ENCODE data around the gene LRCH1.

LRCH1 gene

DNA sequence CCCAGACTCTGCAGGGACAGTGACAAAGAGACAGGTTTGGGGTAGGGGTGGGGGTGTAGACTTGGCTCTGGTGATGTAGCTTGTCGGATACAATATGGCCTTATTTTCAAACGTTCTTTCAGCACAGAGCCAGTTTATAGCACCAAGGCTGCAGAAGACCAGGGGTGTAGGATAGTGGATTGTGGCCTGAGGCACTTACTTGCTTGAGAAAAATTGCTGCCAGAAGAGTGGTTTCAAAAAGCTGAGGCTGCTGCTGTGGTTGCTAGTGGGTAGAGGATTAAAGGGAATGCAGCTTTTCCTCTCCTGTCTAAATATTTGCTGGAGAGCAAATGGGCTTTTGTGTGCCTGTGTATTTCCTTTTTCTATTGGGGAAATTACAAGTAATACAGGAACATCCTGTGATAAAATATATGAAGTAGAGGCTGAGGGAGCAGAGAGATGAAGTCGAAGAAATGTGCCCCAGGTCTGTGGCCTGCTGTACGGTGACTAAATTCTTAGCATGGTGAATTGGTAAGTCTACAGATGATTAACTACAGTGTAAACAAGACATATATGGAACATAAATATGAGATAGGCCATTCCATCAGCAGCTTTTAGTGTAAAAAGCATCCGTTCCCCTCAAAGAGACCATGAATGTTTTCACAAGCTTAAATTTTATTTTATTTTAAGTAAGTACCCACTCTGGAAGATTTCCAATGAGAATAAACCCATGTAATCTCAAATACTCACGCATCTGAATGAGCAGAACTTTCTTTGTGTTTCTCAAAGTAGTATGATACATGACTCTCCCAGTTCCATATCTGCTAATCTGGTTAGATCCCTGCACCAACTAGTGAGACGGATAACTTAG lies 112.9 kb downstream of the LRCH1 start:
- no peak for DNase-seq (ENCODE audit: low read depth)

DNA sequence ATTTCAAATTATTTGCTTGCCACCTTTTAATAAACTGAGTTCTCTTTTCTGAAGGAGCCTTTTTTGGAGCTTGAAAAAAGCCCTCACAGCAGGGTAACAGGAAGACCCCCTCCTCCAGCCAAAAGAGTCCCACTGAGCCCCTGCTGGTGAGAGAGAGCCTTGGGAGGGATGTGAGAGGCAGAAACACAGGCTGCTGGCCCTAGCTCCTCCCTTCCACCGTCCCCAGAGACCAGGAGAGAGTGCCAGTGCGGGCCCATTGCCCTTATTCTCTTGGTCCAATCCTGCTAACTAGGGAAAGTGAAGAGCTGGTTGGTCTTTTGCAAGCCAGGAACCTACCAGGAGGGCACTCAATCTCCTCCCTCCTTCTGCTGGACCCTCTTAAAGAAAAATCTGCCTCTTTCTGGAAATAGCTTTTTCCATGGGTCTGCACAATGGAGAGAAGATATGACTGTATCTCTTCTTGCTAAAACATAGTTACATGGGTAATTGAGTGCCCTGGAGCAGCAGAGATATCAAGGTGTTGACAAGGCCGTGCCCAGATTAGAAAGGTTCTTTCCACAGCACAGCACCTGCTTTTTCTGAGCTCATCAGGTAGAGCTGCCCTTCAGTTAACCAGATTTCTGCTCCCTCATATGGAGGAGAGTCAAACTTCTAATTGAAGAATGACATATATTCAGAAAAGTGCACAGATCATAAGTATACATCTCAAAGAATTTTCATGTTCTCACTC lies 113.9 kb downstream of the LRCH1 start:
- DNase-seq (ENCODE audit: low read depth): no peak

DNA sequence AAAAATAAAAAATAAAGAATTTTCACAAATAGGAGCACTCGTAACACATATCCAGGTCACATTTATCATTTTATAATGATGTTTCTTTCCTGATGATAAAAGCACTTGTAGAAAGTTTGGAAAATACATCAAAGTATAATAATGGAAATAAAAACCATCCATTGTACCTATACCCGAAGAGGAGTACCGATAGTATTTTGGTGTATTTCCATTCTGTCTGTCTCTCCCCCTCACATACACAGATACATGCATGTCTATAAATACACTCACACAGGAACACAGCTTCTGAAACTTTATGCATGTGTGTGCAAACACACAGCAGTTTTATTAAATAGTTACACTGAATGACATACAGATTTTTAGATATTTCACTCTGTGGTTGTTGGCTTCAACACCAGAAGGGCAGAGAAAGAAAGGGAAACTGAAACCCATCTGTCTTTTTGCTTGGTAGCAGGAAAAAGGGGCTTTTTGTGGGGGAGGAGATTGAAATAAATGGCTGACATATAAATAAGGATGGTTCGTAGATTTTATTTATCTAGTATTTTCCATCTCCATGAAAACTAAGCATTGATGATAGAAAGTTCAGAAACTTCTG lies 114.8 kb downstream of the LRCH1 start:
- no peak for DNase-seq (ENCODE audit: low read depth)

DNA sequence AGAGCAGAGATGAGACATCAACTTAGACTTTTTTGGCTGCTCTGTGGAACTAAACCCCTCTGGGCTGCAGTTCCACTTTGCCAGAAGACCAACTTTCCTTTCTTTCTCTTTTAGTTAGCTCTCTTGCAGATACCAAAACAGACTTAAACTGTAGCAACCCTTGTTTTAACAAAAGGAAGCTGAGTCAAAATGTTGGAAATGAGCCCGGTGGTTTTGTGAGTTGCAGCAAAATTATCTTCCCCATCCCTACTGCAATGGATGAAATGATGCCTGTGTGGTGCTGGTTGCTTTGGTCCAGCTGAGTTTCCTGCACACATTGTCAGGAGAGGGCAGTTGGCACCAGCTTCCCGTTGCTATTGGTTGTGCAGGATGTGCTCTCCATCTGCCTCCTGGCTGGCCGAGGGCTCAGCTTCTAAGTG lies 115.3 kb downstream of the LRCH1 start:
- DNase-seq (ENCODE audit: low read depth): peak; percentile 64

DNA sequence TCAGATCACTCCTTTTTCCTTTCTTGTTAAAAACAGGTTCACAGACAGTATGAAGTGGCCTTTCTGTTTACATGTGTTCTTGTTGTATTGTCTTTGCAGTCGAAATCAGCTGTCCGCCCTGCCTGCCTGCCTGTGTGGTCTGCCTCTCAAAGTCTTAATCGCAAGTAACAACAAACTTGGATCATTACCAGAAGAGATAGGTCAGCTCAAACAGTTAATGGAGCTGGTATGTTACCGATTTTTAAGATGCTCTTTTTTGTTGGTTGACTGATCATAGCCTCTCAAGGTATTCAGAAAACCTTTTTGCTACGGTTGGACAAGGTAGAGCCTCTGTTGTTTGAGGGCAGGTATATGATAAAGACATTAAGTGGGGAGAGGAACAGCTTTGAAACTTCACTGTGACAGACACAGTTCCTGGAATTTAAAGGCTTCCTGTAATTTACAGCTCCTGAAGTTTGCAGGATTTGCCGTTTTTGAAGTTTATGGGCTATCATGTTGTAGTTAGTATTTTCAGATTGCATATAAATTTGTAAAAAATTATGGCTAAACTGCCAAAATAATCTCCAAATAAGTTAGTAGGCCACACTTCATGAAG lies 116.1 kb downstream of the LRCH1 start:
- DNase-seq (ENCODE audit: low read depth): no peak

DNA sequence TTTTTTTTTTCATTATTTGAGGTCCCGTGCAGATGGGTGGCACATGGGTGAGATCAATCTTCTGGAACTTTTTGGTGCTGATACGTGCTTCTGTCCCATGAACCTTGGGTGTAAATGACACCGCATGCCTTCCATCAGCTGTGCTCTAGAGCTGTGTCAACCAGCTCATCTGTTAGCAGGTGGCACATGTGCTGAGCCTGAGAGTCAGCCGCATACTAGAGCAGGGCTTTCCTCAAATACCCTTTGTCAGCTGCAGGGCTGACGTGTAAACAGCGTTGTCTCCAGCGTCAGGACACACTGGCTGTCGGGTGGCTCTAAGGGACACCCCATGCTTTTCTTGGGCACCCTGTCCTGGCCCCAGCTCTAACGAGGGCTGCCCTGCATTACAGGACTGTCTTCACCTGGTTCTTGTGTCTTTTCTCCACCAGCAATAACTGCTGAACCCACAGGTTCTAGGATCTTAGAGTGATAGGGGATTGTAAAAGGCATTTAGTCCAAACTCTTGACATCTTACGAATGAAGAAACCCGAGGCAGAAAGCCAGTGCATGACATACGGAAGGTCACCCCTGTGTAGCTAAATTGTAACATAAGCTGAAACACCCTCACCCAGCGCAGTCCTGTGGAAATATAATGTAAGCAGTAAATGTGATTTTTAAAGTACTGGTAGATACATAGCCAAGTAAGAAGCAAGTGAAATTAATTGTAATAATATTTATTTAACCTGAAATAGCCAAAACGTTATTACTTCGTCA lies 119.5 kb downstream of the LRCH1 start:
- DNase-seq (ENCODE audit: low read depth): no peak

DNA sequence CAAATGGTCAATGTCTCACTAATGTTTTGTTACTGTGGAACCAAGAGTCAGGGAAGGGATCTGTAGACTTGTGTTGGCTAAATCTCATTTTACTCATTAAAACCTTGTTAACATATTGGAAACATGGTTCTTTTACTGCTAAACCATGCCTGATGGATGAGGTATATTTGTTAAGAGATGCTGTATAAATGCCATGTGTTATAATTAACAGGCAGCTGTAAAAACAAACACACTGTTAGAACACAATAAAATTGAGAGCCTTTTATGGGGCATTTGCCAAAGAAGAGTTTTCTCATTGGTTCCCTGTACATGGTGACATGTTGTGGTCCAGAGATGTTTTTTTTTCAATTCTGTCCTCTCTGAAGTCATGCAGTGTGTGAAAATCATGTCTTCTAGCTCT lies 122.0 kb downstream of the LRCH1 start:
- DNase-seq (ENCODE audit: low read depth): no peak

DNA sequence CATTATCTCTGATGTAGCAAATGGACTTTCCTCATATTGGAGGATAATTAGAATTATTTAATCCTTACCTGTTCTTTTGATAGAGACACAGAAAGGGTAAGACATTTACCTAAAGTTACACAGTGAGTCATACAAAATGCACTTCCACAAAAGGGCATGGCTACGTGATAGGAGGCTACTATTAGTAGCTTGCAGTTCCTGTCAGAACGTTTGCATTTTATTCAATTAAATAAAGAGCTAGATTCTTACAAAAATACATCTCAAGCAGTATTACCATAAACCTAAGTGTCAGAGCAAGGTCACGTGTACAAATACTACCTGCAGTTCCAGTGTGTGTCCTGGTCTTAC lies 123.4 kb downstream of the LRCH1 start:
- no peak for DNase-seq (ENCODE audit: low read depth)

DNA sequence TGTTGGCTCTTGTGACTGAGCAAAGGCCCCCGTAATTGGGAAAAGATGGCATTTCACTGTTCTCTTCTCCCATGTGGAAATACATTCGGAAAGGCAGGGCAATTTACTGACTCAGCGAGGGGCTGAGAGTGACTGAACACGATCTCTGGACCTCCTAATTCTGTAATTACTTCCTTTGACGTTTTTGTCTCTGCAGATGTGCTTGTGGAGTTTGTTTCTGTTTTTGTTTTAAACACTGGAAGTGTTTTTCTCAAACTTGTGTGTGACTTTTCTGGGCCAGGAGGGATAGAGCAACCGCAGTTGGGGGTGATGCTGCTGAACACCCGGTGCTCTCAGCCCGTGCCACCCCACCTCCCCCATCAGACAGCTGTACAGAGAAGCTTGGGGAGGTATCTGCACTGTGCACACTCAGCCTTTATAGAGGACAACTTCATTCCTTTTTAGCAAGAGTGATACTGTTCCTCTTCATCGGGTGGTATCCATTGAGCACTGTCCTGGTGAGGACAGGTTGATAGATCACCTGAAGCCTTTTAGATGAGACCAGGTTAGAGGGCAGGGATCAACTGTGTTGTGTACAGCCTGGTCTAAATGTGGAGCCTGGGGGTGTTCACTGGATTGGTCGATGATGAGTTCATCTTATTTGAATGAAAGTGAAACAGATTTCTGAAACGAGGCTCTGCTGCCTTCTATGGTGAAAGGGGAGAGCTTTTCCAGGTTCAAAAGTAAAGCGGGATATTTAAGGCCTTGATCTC lies 126.6 kb downstream of the LRCH1 start:
- DNase-seq (ENCODE audit: low read depth): no peak

DNA sequence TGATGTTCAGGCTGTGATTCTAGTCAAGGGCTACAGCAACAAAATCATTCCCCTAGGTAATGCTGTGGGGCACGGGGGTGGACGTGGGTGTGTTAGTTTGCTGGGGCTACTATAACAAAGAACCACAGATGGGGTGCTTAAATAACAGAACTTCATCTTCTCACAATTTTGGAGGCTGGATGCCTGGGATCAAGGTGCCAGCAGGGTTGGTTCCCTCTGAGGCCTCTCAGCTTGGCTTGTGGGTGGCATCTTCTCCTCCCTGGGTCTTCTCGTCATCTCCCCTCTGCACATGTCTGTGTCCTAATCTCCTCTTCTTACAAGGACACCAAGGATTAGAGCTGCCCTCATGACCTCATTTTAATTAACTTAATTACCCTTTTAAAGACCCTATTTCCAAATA lies 129.0 kb downstream of the LRCH1 start:
- DNase-seq (ENCODE audit: low read depth): no peak

DNA sequence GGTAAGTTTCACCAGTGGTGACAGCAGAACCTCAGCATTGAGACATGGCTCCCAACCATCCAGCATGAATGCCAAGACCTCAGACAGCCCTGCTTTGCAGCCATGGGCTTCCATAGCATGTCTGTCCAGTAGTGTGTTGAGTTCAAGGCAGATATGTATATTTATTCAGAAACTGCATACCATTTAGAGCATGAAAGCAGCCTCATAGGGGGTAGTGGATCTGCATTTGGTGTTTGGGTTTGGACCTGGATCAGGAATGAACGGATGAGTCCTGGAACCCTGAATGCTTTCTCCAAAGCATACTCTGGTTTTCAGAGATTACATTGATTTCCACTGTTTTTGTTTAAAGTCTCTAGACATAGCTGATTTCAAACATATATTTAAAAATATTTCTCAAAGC lies 129.7 kb downstream of the LRCH1 start:
- no peak for DNase-seq (ENCODE audit: low read depth)

DNA sequence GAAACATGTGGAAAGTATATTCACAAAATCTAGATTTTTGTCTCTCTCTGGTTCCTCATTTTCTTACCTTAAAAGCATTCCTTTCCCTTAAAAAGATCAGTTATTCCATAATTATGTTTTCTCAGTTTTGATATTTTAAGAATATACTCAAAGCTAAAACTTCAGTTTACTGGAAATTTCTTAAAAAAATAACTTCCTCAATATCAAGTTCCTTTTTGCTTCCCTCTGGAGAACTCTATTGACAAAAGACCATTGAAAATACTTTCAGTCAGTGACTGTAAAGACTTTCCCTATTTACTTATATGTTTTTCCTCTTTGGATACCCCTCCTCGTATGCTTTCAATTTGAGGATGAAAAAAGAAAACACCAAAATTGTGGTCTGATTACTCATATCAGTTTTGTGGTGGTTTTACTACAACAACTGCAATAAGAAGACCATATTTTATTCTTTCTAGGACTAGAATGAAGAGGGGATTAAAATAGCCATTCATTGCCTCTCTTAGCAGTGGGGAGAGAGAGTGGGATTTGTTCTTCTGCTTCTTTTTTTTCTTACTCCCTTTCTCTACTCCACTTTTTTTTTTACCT lies 130.8 kb downstream of the LRCH1 start:
- no peak for DNase-seq (ENCODE audit: low read depth)

DNA sequence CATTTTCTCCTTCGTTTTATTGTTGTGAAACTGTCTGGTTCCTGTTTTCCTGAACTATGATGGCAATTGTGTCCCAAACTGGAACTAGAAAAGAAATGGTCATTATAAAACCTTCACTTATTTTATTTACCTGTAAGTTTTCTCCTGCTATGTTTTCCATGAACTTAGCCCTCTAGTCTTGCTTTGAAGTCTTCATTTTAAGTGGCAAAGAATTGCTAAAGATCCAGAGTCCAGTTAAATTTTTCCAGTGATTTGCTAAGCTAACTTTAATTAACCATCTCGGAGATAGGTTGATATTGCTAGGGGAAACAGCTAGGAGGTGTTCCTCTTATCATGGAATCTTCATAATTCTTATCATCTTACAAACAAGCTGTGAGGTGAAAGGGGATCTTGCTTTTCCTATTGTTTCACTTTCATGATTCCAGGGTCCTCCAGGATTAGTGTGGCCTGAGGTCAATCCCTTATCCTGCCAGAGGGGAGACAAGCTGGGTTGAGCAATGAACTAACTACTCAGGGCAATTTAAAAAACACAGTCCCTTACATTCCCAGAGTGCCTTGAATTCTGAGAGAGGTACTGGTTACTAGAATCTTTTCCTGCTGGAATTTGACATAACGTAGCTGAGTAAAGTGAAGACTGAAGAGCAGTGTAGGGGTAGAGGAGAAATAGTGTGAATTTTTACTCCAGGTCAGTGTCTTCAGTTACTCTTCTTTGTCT lies 131.5 kb downstream of the LRCH1 start:
- DNase-seq (ENCODE audit: low read depth): no peak

DNA sequence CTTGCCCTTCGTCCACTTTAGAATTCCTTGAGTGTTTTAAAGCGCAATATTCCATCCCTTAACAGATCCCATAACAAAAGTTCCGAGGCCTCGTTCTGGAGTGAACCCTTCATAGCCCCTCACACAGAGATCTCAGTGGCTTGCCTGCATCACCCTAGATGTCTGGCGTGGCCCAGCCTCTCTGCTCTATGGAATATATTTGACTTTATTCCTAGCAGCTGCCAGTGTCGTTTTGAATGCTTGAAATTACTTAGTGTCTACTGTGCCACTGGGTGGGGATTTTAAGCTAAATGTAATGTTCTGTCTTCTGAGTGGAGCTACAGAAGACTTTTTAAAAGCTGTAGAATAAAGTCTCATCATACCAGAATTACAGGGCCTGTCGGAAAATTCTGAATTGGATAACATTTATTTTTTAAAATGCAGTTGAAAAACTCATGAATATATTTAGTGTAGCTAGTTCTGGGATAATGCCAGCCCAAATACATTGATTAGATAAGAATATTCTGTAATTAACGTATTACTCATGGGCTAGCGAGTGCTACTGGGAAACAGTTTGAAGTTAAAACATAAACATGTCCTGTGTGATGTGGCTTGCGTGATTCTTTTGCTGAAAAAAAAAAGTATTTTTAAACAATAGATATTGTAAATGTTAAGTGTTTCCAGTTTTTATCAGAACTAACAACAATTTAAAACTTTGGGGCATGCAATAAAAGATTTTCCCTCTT lies 132.2 kb downstream of the LRCH1 start:
- no peak for DNase-seq (ENCODE audit: low read depth)

DNA sequence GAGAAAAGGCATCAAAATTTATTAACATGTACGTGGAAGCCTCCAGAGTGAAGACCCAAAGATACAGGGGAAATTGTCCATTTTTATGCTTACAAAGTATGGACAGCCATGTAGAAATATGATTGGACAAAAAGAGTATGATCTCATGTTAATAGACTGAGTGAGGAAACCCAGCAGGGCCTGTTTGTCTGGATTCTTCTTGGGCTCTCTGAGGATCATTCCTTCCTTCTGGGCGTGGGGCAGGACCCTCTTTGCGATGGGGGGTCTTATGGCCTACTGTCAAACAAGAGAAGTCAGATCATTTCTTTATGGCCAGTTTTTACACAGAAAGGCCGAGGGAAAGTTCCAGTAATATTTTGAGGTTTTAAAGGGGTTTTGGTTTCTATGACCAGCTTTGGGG lies 133.2 kb downstream of the LRCH1 start:
- no peak for DNase-seq (ENCODE audit: low read depth)

DNA sequence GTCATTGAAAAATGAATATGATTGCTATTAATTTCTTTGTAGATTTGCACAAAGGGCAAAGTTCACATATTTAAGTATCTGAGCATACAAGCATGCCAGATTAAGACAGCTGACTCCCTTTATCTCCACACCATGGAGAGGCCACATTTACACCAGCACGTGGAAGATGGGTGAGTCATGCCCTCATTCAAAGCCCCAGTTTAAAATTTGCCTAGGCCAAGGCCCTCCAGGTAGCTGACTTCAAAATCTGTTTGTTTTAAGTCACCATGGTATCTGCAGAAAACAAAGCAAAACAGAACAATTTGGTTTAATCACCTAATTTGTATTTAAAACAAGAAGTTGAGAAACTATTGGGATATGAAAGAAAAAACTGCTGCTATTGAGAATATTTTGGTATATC lies 134.8 kb downstream of the LRCH1 start:
- no peak for DNase-seq (ENCODE audit: low read depth)

DNA sequence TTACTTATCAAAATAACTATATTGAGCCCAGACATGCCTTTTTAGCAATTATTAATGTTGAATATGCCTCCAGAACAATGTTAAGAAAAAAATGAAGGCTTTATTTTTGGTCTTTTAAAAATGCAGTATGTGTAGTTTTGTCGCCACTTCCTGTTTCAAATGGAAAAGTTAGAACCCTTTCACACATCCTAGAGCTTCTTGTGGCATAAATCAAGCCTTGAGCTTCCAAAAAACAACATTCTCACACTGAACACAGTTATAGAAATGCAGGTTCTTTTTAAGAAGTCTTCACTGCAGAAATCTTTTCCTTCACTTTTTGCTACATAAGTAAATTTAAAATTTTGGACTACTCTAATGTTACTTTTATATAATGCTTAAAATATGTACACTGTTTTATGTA lies 135.3 kb downstream of the LRCH1 start:
- no peak for DNase-seq (ENCODE audit: low read depth)

DNA sequence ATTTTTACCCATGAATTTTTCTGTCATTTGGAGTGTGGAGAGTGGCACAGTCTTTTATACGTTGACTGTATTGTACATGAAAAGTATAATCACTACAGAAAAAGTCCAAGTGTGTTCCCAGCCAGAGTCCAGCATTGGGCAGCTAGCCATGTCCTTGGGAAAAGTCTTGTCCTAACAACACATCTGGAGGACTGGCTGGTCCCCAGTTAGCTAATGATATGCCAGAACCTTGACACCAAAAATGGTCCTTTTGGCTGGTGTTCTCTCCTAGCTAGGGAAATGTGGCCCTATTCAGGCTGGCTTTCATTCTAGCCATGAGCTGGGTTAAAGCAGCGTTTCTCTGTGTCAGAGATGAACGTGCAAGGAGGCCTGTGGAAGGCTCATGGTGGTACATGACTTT lies 145.0 kb downstream of the LRCH1 start:
- DNase-seq (ENCODE audit: low read depth): no peak

DNA sequence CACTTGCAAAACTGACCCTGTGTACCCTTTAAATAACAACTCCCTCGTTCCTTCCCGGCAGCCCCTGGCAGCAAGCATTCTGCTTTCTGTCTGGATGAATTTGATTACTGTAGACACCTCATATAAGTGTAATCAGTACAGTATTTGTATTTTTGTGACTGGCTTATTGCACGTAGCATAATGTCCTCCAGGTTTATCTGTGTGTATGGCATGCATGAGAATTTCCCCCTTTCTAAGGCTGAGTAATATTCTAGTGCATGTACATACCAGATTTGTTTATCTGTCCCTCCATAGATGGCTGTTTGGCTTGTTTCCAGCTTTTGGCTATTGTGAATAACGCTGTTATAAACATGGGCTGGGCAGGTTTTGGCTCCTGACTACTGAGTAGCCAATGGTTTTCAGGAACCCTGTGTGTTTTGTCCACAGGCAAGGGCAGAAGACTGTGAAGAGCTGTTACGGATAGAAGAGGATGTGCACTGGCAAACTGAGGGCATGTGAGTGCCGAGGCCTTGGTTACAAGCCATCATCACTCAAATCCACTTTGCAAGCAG lies 146.0 kb downstream of the LRCH1 start:
- DNase-seq (ENCODE audit: low read depth): no peak

All from non-pigmented ciliary epithelial cell (primary cell).